Right lobe of liver (tissue), 4 donors: ENCODE results near the gene DLGAP4.

Source experiments
- POLR2A ChIP-seq: fragments of 450-650 bp; IDR thresholded peaks from one replicate; pipeline ENCODE4 v1.6.1; 2017; ENCODE audit warnings: antibody characterized with exemption, mild to moderate bottlenecking
- TF ChIP-seq, protein P1 (sequence below), 4 donors: fragments of 200-600 bp in 3 of 4; fragments of 450-650 bp in 1 of 4; IDR thresholded peaks; one replicate each; pipeline versions ENCODE4 v1.5.1 to v1.8.0; 2016 to 2022; ENCODE audit warnings: antibody characterized with exemption in 4 of 4, mild to moderate bottlenecking in 2 of 4
- donor health status: DM: no; HTN: no; CAD: no.
- donor health status: DM: no; HTN: no; CAD: no.
- donor health status: DM: no; HTN: yes; CAD: no.

DNA sequence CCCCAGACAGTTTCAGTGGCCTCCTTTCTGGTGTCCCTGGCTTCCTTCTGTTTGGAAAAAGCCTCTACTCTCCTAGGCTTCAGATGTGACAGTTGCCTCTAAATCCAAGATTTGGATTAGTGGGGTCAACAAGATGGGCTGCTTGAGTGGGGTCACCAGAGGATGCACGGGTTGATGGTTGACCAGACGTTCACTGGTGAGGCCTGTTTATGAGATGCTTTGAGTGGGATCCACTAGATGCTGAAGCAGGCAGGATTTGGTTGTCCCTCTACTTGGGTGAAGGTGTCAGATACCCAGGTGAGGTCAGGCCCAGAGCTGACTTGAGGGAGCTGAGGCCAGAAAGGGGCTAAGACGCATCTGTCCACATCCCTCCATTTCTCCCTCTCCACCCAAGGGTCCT is 8.1 kb upstream of the DLGAP4 start:
- TF ChIP-seq, protein P1, sequence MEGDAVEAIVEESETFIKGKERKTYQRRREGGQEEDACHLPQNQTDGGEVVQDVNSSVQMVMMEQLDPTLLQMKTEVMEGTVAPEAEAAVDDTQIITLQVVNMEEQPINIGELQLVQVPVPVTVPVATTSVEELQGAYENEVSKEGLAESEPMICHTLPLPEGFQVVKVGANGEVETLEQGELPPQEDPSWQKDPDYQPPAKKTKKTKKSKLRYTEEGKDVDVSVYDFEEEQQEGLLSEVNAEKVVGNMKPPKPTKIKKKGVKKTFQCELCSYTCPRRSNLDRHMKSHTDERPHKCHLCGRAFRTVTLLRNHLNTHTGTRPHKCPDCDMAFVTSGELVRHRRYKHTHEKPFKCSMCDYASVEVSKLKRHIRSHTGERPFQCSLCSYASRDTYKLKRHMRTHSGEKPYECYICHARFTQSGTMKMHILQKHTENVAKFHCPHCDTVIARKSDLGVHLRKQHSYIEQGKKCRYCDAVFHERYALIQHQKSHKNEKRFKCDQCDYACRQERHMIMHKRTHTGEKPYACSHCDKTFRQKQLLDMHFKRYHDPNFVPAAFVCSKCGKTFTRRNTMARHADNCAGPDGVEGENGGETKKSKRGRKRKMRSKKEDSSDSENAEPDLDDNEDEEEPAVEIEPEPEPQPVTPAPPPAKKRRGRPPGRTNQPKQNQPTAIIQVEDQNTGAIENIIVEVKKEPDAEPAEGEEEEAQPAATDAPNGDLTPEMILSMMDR (IDR thresholded peaks at IDR 0.05) = no peak
- TF ChIP-seq POLR2A = no peak
